Esophagus mucosa (tissue), 1 donor: ENCODE results near the gene GABBR1. TPM values are rescaled to one million over a fixed set of nuclear protein-coding genes. Genes with fewer than 3 reads are reported as not detected.

Experiments used
- ATAC-seq: fragments of 200-7000 bp; cut with Tn5 transposase; one replicate; pipeline ENCODE4 v1.9.1; 2020
- total RNA-seq: library from RNA; stranded (reverse); gene quantifications from one replicate; pipeline ENCODE4 v1.2.4, GENCODE V29; 2023
- donor health status: DM: yes; HTN: yes; CAD: no.

GABBR1 gene
- total RNA-seq, 1 donor from 2014 or later: 7.7 TPM

DNA sequence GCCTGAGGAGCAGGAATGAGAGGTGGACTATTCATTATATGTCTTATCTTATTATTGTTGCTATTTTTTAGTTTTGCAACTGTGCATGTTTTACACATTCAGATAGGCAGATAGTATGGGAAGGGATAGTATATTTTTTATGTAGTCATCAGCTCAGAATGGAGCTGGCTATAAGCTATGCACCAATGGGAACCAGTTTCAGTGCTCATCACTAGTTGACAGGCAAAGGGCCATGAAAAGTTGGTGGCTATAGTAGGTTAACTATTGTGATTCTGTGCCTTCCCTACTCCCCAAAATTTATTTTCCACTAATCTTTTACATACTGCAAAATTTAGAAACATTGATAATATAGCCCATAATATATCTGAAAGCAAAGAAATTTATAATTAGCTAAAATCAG, 68.1 kb downstream of the GABBR1 start:
- ATAC-seq: no peak

DNA sequence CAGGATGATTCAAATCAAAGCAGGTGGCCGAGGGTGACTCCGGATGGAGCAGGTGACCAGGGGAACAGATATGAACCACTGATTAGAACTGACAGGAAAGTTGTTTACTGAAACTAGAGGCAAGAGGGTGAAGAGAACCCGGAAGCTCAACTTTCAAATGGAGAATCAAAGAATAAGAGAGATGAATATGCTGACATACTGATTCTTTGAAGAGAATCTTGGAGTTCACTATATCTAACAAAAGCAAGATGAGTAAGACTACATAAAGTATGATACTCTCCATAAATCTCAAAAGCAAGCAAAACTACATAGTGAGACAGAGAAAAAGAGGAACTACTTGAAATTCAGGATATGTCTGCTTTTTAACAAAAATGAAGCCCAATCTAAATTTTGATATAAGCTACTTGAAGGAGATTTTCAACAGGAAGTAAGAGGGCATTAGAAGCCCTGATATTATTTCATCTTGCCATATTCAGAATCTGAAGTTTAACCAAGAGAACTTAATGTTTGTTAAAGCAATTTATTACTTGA, 69.5 kb downstream of the GABBR1 start:
- ATAC-seq: no peak

DNA sequence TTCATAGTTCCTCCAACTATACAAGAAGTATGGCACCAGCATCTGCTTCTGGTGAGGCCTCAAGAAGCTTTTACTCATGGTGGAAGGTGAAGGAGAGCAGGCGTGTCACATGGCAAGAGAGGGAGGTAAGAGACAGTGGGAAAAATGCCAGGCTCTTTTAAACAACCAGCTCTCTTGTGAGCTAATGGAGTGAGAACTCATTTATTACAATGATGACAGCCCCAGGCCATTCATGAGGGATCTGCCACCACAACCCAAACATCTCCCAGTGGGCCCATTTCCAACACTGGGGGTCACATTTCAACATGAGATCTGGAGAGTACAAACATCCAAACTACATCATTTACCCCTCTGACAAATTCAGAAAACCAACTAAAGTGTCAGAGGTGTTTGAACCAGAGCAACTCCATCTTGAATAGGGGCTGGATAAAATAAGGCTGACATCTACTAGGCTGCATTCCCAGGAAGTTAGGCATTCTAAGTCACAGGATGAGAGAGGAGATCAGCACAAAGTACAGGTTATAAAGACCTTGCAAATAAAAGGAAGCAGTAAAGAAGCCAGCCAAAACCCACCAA, 71.3 kb downstream of the GABBR1 start:
- no peak for ATAC-seq

DNA sequence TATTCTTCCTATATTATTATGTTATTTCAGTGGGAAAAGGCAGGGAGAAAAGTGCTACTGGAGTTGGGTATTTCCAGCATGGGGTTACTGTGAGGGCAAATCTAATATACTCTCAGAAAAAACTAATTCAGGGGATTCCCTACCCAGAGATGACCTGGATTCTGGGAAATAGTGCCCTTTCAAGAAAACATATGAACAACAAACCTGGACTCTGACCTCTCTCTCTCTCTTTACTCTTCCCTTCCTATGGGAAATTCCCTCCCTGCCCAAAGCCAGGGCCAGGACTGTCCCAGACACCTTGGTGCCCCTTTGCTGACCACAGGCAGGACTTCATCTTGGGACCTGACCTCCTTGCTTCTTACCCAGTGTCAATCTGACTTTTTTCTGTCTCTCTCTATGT, 71.9 kb downstream of the GABBR1 start:
- ATAC-seq: no peak

DNA sequence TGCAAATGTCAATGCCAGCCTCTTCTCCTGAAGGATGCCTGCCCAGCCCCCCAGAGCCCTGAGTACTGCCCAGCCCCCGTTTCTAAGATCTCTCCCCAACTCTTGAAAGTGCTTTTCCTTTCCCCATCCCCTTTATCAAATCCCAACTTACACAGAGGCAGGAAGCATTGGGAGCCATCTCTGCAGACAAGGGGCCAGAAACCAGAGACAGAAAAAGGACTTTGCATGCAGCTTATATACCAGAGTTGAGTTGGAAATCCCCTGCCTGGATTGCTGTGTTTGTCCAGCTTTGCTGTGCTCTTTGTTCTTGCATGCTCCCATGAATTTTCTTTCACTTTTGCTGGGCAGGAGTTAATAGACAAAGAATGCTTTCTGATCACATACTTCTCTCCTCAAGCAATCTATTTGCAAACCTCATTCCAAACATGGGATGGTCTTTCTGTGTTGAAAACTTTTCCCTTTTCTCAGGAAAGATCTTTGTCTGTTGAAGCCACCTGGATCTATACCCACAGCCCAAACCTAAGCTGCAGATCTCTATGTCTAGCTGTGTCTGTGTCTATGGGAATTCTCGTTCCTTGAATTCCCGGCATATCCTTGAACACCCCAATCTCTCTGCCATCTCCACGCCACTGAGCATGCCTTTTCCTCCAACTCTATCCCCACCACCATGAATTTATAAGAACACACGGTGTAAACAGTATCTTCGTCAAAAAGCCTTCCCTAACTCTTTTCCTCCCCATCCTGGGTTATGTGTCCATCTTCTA, 73.3 kb downstream of the GABBR1 start, which contains the start of gene UBD:
Gene UBD (minus strand): TSS at position 209 of the 764 bp plus-strand sequence. CDS start 31 bp downstream, at position 178.
- no peak for ATAC-seq

DNA sequence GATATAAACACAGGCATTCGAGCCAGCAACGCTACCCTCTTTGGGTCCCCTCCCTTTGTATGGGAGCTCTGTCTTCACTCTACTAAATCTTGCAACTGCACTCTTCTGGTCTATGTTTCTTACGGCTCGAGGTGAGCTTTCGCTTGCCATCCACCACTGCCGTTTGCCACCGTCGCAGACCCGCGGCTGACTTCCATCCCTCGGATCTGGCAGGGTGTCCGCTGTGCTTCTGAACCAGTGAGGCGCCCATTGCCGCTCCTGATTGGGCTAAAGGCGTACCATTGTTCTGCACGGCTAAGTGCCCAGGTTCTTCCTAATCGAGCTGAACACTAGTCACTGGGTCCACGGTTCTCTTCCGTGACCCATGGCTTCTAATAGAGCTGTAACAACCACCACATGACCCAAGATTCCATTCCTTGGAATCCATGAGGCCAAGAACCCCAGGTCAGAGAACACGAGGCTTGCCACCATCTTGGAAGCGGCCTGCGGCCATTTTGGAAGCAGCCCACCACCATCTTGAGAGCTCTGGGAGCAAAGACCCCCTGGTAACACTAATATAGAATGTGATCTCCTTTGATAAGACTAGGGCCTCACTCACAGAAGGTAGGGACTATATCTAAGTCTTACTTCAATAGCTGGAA, 74.4 kb downstream of the GABBR1 start:
- ATAC-seq: no peak

DNA sequence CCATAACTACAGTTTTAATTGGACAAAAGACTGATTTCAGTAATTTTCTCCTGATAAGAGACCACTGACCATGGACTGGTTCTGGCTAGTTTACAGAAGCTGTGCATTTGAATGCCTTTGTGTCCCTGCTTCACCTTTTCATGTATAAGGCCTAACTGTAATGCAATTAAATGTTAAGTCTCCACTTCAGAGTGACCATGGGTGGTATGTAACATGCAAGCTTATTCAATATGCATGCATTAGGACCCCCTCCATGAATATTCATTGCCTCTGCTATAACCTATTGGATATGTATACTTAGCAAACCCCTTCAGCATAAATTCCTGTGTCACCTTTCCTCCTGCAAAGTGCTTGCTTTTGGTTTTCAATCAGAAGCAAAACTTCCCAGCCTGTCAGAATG, 75.7 kb downstream of the GABBR1 start:
- no peak for ATAC-seq

DNA sequence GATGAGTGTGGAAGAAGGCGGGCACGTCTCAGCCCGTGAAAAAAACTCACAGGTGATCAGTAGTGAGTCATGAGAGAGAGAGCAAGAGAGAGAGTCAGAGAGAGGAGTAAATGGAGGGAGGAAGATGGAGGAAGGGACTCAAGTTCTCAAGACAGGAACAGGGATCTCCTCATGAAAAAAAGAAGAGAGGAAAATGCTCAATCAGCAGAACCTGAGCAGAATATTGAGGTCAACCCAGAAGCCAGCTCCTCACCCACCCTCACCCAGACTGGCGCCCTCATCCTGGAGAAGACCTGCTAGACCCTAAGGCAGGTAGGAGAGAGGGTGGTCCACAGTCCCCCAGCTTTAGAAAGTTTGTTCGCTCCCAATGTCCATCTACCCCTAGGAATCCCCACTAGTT, 78.2 kb downstream of the GABBR1 start:
- no peak for ATAC-seq

DNA sequence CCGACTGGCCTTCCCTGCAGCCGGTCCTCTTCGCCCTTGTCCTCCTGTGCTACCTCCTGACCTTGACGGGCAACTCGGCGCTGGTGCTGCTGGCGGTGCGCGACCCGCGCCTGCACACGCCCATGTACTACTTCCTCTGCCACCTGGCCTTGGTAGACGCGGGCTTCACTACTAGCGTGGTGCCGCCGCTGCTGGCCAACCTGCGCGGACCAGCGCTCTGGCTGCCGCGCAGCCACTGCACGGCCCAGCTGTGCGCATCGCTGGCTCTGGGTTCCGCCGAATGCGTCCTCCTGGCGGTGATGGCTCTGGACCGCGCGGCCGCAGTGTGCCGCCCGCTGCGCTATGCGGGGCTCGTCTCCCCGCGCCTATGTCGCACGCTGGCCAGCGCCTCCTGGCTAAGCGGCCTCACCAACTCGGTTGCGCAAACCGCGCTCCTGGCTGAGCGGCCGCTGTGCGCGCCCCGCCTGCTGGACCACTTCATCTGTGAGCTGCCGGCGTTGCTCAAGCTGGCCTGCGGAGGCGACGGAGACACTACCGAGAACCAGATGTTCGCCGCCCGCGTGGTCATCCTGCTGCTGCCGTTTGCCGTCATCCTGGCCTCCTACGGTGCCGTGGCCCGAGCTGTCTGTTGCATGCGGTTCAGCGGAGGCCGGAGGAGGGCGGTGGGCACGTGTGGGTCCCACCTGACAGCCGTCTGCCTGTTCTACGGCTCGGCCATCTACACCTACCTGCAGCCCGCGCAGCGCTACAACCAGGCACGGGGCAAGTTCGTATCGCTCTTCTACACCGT, 79.5 kb downstream of the GABBR1 start:
- ATAC-seq: peak; percentile 50

DNA sequence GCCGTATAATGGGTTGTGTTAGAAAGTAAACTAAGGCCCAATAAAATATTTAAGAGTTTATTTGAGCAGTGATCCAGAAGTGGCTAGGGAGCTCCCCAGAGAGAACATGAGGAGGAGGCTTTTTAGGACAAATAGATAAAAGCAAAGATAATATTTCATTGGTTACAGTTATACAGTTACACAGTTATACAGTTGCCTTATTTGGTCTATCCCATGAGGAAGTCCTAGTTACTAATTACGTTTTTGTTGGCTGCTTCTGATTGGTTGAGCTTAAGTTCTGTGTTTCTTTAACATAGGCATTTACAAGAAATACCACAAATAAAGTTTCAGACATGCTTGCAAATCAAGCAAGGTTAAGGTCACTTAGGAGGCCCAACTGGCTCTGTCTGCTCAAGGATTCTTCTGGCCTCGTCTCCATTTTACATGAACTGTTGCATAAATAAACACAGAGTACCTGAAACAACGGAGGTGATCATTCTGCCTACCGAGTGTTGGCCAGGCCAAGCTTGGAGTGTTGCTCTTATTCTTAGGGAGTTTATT, 80.4 kb downstream of the GABBR1 start:
- peak; percentile 36 for ATAC-seq

DNA sequence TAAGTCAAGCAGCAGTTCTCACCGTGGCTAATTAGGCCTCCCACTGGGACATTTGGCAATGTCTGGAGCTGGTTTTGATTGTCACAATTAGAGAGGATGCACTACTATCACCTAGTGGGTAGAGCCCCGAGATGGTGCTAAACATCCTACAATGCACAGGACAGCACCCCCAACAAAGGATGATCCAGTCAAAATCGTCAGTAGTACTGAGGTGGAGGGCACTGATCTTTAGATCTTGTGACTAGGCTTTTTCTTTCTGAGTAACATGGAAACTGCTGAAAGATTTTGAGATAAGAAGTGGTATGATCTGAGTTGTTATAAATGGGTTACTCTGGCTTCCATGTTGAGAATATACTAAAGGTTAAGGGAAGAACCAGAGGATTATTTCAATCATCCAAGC, 85.4 kb downstream of the GABBR1 start:
- no peak for ATAC-seq

DNA sequence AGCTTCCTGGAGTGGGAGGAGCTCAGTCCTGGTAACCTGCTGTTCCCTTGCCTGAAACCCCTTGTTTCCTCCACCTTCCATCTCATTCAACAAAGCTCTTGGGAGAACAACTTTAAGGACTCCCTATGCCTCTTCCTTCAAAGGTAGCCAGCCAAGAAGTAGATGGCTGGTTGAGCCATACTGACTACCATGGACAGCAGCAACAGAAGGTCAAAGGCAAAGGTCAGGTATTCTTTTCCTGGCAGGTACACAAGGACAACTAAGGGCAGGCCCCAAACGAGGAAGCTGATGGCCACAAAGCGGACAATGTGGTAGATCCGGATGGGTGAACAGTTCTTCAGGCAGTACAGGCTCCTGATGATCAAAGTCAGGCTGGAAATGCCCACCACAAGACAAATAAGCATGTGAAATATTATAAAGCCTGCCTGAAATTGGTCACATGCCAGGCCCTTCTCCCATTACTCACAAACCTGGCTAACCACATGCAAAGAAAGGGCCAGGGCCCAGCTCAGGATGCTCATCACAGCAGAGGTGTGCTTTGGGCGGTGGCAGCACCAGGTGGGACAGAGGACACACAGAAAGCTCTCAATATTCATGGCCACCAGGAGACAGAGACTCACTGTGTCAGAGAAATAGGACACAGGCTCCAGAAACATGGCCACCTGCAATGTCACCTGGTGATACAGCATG, 95.1 kb downstream of the GABBR1 start:
- no peak for ATAC-seq

DNA sequence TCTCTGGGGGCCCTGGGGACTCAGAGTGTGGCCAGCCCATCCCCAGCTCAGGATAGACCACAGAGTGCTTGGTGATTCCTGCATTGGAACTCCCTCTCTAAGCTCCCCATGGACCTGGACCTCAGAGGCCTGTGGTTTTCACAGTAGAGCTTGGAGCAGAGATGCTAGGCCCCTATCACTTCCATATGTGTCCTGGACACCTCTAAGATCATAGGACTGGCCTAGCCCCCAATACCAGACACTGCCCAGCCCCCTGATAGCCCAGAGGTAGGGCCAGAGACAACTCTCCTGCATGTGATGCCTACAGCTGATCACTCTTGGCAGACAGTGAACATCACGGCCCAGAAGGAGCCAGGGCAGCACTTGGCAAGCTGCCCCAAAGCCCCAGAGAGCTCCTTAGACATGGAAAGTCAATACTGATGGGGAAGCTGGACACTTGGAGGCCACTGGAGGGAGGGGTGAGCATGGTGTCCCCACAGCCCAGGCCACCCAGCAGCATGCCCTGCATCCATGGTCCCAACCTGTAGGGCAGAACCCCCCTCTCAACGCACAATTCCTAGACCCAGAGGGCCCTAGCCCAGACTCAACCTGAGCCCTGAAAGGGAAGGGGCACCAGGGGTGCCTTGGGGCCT, 100.5 kb downstream of the GABBR1 start:
- ATAC-seq: no peak

DNA sequence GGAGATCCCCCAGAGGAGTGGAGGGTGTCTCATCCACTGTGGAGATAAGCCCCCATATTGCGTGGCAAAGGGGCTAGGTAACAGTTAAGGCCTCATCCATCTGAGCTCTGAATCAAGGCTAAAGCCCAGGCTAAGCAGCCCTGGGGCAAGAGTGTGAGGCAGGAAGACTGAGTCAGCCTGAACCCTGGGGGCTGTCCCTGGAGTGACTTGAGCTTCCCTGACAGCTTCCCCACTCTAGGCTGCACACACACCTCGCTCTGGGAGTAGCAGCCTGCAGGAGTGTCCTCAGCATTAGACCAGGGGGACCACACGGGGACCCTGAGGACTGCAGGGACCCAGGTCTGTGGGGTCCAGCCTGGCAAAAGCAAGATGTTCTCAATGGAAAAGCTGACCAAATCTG, 101.3 kb downstream of the GABBR1 start:
- no peak for ATAC-seq

DNA sequence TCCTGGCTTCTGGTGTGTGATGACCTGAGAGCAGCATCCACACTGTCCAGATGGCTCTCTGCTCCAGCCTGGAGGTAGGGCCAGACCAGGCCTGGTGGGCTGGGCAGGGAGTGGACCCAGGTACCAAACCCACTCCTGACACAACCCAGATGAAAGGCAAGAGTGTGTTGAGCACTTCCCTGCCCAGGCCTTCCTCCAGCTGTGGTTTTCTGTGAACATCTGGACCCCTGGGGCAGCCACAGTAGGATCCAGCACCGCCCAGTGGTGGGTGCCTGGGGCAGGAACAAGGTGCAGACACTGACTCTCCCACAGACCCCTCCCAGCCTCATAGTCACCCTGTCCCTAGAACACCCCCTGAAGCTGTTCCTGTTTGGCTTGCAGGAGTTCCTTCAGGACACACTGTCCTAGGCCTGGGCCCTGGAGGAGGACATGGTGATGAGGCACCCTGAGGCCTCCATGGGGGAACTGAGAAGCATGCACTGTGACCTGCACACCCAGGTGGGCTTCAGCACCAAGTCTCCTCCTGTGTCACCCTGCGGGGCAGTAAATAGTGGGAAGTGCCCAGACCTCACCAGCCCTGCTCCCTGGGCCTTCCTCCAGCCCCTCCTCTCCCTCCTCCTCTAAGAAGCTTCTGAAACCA, 102.2 kb downstream of the GABBR1 start:
- ATAC-seq: no peak

DNA sequence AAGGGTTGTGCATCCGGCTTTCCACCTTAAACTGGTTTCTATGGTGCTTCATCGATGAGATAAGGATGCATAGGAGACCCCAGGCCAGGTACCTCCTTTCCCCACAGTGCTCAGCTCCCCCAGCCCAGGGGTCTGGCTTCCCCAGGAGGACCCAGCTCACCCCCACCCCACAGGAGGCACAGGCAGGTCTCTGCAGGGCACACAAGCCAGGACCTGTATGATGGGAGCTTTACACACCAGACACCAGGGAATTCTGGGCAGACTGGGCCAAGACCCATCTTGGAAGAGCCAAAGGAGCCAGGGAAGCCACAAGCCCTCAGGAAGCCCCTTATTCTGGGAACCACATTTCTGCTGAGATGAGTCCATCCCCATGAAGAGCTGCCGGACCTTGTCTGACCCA, 103.0 kb downstream of the GABBR1 start:
- ATAC-seq: no peak

DNA sequence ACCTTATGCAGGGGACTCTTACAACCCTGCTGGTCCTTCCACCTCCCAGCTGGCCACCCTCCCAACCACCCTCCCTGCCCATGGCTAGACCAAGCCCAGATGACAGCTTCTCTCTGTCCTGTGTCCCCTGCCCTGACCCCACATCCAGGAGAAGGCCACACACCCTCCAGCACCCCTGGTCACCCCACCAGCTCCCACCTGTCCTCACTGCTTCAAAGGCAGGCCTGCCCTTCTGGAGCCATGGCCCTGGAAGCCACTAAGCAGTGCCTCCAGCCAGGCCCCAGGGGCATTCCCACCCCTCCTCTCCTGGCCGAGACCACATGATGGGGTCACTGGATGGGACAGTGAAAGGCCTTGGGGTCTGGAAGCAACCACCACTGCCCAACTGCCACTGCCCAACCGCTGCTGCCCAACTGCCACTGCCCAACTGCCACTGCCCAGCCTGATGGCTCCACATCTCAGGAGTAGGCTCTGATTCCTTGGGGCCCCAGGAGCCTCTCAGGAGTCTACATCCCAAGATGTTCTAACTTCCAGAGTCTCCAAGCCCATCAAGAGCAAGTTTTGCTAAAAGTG, 103.9 kb downstream of the GABBR1 start:
- no peak for ATAC-seq

DNA sequence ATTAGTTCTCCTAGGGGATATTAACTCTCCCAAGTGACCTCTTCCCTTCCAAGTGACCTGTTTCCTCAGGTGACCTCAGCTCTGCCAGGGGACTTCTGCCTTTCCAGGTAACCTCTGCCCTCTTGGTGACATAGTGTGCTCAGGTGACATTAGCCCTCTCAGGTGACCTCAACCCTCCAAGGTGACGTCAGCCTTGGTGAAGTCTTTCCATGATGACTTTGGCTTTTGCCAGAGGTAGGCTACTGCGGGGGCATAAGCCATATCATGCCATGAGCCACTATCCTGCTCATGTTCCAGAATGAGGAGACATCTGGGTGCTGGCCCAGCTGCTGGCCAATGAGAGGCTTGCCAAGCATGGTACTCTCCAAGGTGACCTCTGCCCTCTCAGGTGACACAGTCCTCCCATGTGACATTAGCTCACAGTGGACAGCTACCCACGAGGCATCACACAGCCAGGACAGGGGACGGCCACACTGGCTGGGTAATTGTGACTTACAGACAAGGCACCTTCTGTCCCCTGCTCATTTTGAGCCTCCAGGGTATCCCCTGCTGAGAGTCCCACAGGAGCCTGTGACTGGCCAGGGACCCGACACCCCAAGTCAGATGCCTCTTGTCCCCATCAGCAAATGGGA, 104.6 kb downstream of the GABBR1 start:
- no peak for ATAC-seq

DNA sequence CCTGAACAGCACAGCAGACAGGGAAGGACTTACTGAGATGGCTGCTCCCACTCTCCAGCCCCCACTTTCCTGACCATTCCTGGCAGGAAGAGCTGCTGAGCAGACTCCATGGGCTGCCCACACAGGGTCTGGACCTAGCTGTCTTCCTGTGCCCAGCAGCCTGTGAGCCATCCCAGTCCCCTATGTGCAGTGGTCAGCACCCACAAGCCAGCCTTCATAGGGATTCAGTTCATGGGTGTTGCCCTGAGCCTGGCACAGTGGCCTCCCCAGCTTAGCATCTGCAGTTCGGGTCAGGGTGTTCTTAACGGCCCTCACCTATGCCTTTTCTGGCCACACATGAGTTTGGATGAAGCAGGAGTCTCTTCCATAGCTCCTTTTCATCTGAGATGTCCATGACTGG, 105.4 kb downstream of the GABBR1 start:
- ATAC-seq: no peak

DNA sequence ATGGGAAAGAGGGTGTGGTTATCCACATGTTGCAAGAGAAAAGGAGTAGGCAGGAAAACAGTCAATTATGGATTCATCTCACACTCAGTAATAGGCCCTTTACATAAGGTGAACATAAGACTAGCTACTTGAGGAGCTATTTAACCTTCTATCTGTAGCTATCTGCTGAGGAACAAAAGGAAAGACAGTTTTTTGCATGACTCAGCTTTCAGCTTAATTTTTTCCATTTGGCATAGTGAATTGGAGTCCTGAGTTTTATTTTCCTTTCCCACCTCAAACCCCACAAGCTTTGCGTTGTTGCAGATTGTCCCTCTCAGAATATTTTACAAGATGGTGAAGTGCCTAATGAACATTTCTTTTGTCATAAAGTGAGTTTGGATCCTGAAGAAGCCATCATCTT, 105.9 kb downstream of the GABBR1 start:
- ATAC-seq: no peak
